Measurements from ENCODE around the gene RHOBTB3. TPM values are rescaled to one million over a fixed set of nuclear protein-coding genes. Genes with fewer than 3 reads are reported as not detected.

RHOBTB3 gene
- total RNA-seq, 1 donor from 2014 or later, result 75.2 TPM

DNA sequence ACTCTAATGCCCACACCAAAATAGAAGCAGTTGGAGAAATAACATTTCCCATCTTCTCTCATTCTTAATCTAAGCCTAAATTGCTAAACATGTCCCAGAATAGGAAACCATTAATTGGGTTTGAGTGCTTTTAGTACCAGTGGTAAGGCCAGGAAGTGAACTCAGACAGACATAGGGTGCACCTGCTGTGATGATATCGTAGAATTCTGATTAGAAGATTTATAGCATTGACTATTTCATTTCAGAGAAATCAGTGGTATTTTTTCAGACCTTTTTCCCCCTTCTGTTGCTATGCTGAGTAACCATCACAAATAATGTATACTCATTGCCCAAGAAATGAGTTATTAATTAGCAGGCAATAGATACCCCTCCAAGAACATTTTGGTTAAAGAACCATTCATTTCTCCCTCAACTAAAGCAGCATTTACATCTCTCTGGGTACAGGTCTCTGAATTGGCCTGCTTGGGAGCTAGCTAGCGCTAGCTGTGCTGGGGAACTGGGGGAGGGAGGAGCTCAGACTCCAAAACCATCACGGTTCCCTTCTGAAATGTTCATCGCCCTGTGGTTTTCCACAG is 84.1 kb downstream of the RHOBTB3 start:
- Mint-ChIP-seq H3K27me3 (ENCODE audit: low read depth) (no peaks in the 10 kb centered on the region), H3K36me3 (ENCODE audit: low read depth) (peaks cover 17% of the 10 kb centered on the region), H3K4me1 (ENCODE audit: low read depth) (peaks cover 44% of the 10 kb centered on the region), H3K27ac (ENCODE audit: unreplicated experiment) (no peak overlapping the region), H3K9me3 (ENCODE audit: low read depth) (no peaks in the 10 kb centered on the region), H3K4me3 (ENCODE audit: unreplicated experiment) (no peak overlapping the region)
- DNase-seq (ENCODE audit: low spot score), result no peak
- TF ChIP-seq, protein P1, sequence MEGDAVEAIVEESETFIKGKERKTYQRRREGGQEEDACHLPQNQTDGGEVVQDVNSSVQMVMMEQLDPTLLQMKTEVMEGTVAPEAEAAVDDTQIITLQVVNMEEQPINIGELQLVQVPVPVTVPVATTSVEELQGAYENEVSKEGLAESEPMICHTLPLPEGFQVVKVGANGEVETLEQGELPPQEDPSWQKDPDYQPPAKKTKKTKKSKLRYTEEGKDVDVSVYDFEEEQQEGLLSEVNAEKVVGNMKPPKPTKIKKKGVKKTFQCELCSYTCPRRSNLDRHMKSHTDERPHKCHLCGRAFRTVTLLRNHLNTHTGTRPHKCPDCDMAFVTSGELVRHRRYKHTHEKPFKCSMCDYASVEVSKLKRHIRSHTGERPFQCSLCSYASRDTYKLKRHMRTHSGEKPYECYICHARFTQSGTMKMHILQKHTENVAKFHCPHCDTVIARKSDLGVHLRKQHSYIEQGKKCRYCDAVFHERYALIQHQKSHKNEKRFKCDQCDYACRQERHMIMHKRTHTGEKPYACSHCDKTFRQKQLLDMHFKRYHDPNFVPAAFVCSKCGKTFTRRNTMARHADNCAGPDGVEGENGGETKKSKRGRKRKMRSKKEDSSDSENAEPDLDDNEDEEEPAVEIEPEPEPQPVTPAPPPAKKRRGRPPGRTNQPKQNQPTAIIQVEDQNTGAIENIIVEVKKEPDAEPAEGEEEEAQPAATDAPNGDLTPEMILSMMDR (IDR thresholded peaks at IDR 0.05), result no peak

DNA sequence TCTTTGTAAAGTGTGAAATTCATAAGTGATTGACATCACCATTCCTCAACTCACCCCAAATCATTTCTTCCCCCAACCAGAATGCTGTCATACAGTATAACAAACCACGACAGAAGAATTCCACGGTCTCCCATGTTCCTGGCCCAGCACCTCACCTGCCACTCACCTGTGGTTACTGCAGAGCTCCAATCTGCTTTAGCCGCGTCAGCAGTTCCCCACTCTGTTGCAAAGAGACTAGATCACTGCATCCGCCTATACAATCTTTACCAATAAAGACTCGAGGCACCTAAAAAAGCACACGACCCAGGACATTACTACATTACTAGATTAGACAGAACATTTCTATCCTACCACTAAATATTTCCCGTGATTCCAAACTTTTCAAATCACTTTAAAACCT is 85.2 kb downstream of the RHOBTB3 start:
- Mint-ChIP-seq H3K36me3 (ENCODE audit: low read depth) (peaks cover 17% of the 10 kb centered on the region), H3K9me3 (ENCODE audit: low read depth) (no peaks in the 10 kb centered on the region), H3K4me1 (ENCODE audit: low read depth) (peaks cover 37% of the 10 kb centered on the region), H3K27me3 (ENCODE audit: low read depth) (no peaks in the 10 kb centered on the region), H3K4me3 (ENCODE audit: unreplicated experiment) (no peak overlapping the region), H3K27ac (ENCODE audit: unreplicated experiment) (no peak overlapping the region)
- no peak for DNase-seq (ENCODE audit: low spot score)
- TF ChIP-seq, protein P1 (IDR thresholded peaks at IDR 0.05), result no peak

DNA sequence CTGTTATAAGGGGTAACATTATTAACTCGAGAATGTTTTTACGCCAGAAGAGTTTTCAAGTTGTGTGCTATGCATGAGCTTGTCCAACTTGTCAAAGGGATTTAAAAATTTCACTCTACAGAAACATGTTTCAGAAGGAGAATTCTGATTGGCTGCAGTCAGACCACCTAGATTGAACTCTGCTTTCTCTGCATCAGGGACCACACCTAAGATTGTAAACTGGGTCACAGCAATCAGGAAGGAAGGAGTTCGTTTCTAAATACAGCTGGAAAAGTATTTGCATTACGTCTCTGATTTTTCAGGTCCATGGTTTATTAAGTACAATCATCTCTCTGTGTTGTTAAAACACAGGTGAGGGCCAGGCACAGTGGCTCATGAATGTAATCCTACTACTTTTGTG is 85.6 kb downstream of the RHOBTB3 start:
- no peak for DNase-seq (ENCODE audit: low spot score)
- H3K9me3 Mint-ChIP-seq (ENCODE audit: low read depth), result no peaks in the 10 kb centered on the region
- H3K27me3 Mint-ChIP-seq (ENCODE audit: low read depth), result no peaks in the 10 kb centered on the region
- H3K27ac Mint-ChIP-seq (ENCODE audit: unreplicated experiment), result no peak overlapping the region
- peaks cover 17% of the 10 kb centered on the region for H3K36me3 Mint-ChIP-seq (ENCODE audit: low read depth)
- no peak overlapping the region for H3K4me3 Mint-ChIP-seq (ENCODE audit: unreplicated experiment)
- TF ChIP-seq, protein P1 (IDR thresholded peaks at IDR 0.05), result no peak
- peaks cover 37% of the 10 kb centered on the region for H3K4me1 Mint-ChIP-seq (ENCODE audit: low read depth)

DNA sequence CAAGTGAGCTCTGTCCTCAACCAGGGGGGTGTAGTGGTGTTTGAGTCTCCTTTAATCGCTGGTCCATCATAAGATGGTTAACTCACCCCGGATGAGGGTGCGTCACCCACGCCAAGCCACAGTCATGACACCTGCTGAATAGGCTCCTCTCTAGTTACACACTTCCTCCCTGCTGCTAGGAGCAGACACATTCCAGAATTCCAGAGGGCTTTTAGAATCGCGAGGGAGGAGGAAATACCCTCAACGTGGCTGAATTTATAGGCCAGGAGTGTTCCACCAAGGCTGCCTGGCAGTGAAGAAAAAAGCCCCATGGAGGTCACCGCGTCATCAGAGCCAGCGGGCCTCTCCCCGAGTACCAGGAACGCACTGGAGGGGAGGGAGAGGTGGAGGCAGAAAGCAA is 86.3 kb downstream of the RHOBTB3 start:
- peaks cover 34% of the 10 kb centered on the region for H3K4me1 Mint-ChIP-seq (ENCODE audit: low read depth)
- no peak overlapping the region for H3K4me3 Mint-ChIP-seq (ENCODE audit: unreplicated experiment)
- H3K36me3 Mint-ChIP-seq (ENCODE audit: low read depth), result peaks cover 17% of the 10 kb centered on the region
- no peak for DNase-seq (ENCODE audit: low spot score)
- TF ChIP-seq, protein P1 (IDR thresholded peaks at IDR 0.05), result no peak
- no peaks in the 10 kb centered on the region for H3K27me3 Mint-ChIP-seq (ENCODE audit: low read depth)
- H3K9me3 Mint-ChIP-seq (ENCODE audit: low read depth), result no peaks in the 10 kb centered on the region
- peak overlapping the region; percentile 79 for H3K27ac Mint-ChIP-seq (ENCODE audit: unreplicated experiment)

DNA sequence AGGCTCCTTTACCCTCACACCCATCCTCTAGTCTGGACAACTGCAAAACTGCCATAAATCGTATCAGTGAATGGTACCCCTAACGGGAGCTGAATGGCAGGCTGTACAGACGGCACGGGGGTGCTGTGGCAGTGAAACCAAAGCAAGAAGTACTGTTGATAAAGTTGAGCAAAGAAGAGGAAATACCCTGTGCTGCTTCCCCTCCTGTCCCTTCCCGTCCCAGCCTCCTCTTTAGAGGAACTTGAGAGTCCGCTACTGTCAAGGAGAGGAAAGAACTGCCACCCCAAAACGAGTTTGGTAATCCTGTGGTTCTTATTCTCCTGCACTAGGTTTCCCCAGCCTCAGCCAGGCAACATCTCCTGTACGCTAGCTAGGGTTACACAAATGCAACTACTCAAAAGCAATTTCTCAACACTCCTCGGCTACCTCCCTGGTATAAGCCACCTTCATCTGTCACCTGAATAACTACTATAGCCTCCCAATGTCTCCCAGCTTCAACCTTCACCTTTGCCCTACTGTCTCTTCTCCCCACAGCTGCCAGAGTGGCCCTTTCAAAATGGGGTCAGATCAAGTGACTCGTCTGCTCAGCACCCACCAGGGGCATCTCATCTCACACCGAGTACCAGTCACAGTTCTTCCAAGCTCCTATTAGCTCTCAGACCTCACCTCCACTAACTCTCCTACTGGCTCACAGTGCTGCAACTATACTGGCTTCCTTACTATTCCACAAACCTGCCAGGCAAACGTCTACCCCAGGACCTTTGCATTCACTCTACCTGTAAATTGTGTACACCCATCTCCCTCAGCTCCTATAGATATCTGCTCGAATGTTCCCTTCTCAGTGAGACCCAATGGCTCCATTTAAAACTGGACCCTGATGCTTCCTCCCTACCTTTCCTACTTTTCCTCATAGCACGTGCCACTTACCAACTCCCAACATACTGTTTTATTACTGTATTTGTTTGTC is 87.3 kb downstream of the RHOBTB3 start:
- no peak overlapping the region for H3K4me3 Mint-ChIP-seq (ENCODE audit: unreplicated experiment)
- H3K27ac Mint-ChIP-seq (ENCODE audit: unreplicated experiment), result peak overlapping the region; percentile 79
- peaks cover 43% of the 10 kb centered on the region for H3K4me1 Mint-ChIP-seq (ENCODE audit: low read depth)
- peaks cover 13% of the 10 kb centered on the region for H3K36me3 Mint-ChIP-seq (ENCODE audit: low read depth)
- no peaks in the 10 kb centered on the region for H3K27me3 Mint-ChIP-seq (ENCODE audit: low read depth)
- DNase-seq (ENCODE audit: low spot score), result no peak
- TF ChIP-seq, protein P1 (IDR thresholded peaks at IDR 0.05), result no peak
- H3K9me3 Mint-ChIP-seq (ENCODE audit: low read depth), result no peaks in the 10 kb centered on the region
